ENCODE measurements around the gene DBF4B. TPM values are rescaled to one million over a fixed set of nuclear protein-coding genes. Genes with fewer than 3 reads are reported as not detected.

Gene DBF4B
- polyA plus RNA-seq, 6 donors from 2014 or later = 0.40 to 1.7 (median 0.79) TPM

DNA sequence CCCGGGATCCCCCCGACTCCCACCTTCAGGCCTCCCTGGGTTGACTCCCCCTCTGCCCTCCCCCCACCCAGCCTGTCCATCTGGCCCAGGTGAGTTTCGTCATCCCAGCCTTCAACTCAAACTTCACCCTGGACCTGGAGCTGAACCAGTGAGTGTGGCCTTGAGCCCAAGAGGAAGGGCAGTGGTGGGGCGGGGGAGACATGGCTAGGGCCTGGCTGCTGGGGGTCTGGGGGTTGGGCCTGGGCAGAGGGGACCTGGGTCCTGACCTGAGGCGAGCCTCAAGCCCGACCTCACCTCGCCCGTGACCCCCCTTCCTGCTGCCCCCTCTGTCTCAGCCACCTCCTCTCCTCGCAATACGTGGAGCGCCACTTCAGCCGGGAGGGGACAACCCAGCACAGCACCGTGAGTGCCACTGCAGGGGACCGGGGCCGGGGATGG, 61.2 kb downstream of the DBF4B start:
- no peak for DNase-seq
- no peak for ATAC-seq (ENCODE audit: low read depth in 2 of 2)
- H3K36me3 Mint-ChIP-seq = no peaks in the 10 kb centered on the region
- H3K4me1 Mint-ChIP-seq = peaks cover 2 to 5% (median 4%) of the 10 kb centered on the region in 3 donors
- H3K4me3 Mint-ChIP-seq = no peak overlapping the region
- peaks cover 3 to 24% (median 17%) of the 10 kb centered on the region in 3 donors for H3K27me3 Mint-ChIP-seq
- H3K9me3 Mint-ChIP-seq = no peaks in the 10 kb centered on the region
- no peak overlapping the region for H3K27ac Mint-ChIP-seq

DNA sequence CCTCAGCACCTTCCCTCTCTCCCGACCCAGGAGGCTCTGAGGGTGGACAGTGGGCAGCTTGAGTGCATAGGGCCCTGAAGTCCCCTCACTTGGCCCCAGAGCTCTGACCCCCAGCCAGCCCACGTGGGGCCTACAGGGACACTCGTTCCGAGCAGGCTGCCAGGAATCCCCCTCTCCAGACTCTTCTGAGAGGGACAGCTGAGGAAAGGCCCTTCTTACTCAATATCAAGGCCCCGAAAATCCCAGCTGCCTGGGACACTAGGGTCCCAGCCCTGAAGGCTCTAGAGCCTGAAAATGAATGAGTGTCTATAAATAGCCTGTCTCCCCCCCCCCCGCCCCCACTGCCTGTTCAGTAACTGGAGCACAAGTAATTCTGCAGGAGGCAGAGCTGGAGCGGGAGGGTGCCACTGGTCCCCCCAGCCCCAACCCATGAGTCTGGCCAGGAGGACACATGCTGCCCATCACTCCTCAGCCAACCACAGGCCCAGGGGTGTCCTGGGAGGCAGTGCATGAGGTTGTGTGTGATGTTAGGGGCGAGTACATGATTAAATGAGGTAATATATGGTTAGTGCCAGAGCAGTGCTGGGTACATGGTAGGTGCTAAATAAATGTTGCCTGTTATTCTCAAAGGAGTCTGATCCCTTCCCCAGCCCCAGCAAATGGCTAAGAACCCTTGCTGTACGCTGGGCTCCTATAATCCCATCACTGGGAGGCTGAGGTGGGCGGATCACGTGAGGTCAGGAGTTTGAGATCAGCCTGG, 61.9 kb downstream of the DBF4B start:
- H3K27ac Mint-ChIP-seq = no peak overlapping the region
- H3K36me3 Mint-ChIP-seq = no peaks in the 10 kb centered on the region
- H3K9me3 Mint-ChIP-seq = no peaks in the 10 kb centered on the region
- no peak overlapping the region for H3K4me3 Mint-ChIP-seq
- H3K4me1 Mint-ChIP-seq = peaks cover 7 to 9% (median 7%) of the 10 kb centered on the region in 3 donors
- peaks cover 3 to 24% (median 17%) of the 10 kb centered on the region in 3 donors for H3K27me3 Mint-ChIP-seq
- no peak for DNase-seq
- ATAC-seq (ENCODE audit: low read depth in 2 of 2) = no peak

DNA sequence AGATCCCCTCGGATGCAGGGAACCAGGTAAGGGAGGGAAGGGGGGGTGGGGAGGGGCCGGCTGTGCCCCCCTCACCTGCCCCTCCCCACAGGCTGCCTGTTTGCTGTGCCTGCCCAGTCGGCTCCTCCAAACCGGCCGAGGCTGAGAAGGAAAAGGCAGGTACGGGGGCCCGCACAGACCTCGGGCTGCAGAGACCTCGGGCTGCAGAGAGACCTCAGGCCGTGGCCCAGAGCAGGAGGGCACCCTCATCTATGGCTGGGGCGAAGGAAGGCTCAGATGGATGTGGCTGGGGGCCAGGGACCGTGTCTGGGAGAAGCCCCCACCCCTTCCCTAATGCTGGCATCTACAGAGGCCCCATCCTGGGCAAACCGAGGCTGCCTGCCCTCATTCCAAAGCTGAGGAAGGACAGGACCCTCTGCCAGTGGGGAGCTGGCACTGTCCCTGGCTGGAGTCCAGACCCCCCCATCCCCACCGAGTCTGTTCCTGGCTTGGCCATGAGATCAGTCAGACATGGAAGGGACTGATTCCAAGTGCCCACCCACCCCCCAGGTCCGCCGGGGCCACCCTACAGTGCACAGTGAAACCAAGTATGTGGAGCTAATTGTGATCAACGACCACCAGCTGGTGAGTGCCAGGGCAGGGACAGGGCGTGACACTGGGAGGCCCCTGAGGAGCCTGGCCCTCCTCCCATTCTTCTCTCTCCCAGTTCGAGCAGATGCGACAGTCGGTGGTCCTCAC, 64.0 kb downstream of the DBF4B start:
- H3K9me3 Mint-ChIP-seq = no peaks in the 10 kb centered on the region
- H3K4me3 Mint-ChIP-seq = peak overlapping the region in 1 of 8 donors; percentile 47
- DNase-seq (no peak), ATAC-seq (ENCODE audit: low read depth in 2 of 2) (no peak)
- H3K27me3 Mint-ChIP-seq = peaks cover 3 to 32% (median 9%) of the 10 kb centered on the region in 3 donors
- no peak overlapping the region for H3K27ac Mint-ChIP-seq
- no peaks in the 10 kb centered on the region for H3K36me3 Mint-ChIP-seq
- peaks cover 16 to 24% (median 18%) of the 10 kb centered on the region in 3 donors for H3K4me1 Mint-ChIP-seq

DNA sequence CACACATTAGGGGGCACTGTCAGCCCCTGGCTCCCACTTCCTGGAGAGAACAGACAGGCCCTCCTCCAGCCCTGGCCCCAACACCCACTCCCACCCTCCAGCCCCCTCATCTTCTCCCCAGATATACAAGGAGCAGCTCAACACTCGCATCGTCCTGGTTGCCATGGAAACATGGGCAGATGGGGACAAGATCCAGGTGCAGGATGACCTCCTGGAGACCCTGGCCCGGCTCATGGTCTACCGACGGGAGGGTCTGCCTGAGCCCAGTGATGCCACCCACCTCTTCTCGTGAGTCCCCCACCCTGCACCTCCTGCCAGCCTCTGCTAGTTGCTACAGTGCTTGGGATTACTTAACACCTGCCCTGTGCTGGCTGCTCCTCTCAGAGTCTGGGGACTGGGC, 64.7 kb downstream of the DBF4B start:
- H3K4me1 Mint-ChIP-seq = peaks cover 15 to 24% (median 16%) of the 10 kb centered on the region in 3 donors
- DNase-seq (no peak), ATAC-seq (ENCODE audit: low read depth in 2 of 2) (no peak)
- no peak overlapping the region for H3K27ac Mint-ChIP-seq
- peaks cover 3 to 38% (median 9%) of the 10 kb centered on the region in 3 donors for H3K27me3 Mint-ChIP-seq
- H3K36me3 Mint-ChIP-seq = no peaks in the 10 kb centered on the region
- H3K4me3 Mint-ChIP-seq = no peak overlapping the region
- H3K9me3 Mint-ChIP-seq = no peaks in the 10 kb centered on the region

DNA sequence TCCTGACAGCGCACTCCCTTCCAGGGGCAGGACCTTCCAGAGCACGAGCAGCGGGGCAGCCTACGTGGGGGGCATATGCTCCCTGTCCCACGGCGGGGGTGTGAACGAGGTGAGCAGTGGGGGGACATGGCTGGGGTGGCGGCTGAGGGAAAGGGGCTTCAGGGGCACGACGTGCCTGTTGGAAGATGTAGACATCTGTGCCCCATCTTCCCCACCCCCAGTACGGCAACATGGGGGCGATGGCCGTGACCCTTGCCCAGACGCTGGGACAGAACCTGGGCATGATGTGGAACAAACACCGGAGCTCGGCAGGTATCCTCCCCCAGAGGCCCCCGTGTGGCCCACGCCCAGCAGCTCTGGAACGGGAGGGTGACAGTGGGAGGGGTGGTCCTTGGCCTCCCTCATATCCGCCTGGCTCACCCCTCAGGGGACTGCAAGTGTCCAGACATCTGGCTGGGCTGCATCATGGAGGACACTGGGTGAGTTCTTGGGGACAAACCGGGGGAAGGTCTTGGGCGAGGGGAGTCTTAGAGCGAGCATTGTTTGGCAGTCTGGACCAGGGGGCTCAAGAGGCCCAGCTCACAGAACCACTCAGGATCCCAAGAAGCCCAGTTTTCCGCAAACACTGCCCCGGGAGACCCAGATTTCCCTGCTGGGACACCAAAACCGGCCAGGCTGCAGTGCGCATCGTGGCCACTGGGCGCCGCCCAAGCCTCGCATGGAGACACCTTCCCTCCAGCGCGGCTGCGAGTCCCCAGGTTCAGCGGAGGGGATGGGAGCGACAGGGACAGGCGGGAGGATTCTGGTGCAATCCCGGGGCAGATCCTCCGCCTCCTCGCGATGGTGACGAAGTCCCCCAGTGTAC, 66.0 kb downstream of the DBF4B start:
- peaks cover 20 to 32% (median 22%) of the 10 kb centered on the region in 3 donors for H3K4me1 Mint-ChIP-seq
- H3K4me3 Mint-ChIP-seq = peak overlapping the region; percentile 82 to 96 (median 92)
- peak; percentile 81 for DNase-seq
- peak overlapping the region in 3 of 6 donors; percentile 62 to 87 (median 66) for H3K27ac Mint-ChIP-seq
- peak; percentile 44 to 53 for ATAC-seq (ENCODE audit: low read depth in 2 of 2)
- H3K27me3 Mint-ChIP-seq = peaks cover 0 to 42% (median 14%) of the 10 kb centered on the region in 3 donors
- no peaks in the 10 kb centered on the region for H3K36me3 Mint-ChIP-seq
- no peaks in the 10 kb centered on the region for H3K9me3 Mint-ChIP-seq

DNA sequence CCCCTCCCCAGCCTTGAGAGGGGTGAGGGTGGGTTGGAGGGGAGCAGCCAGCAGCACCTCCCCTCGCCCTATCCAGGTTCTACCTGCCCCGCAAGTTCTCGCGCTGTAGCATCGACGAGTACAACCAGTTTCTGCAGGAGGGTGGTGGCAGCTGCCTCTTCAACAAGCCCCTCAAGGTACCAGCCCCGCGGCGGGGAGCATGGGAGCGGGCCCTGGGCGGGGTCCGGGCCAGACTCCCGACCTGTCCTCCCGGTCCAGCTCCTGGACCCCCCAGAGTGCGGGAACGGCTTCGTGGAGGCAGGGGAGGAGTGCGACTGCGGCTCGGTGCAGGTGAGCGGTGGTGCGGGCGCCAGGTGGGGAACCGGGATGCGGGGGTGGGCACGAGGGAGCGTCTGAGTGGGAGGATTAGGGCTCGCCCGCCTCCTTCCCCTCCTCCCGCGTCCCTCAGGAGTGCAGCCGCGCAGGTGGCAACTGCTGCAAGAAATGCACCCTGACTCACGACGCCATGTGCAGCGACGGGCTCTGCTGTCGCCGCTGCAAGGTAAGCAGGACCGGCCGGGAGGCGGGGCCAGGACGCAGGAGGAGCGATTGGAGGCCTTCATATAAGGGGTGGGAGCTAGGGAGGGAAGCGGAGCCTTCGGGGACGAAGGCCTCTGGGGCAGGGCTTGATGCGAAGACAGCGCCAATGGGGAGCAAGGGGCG, 66.8 kb downstream of the DBF4B start:
- Mint-ChIP-seq H3K27ac (peak overlapping the region in 3 of 6 donors; percentile 62 to 87 (median 66)), H3K36me3 (no peaks in the 10 kb centered on the region), H3K27me3 (peaks cover 0 to 45% (median 19%) of the 10 kb centered on the region in 3 donors), H3K9me3 (no peaks in the 10 kb centered on the region), H3K4me1 (peaks cover 22 to 36% (median 22%) of the 10 kb centered on the region in 3 donors), H3K4me3 (peak overlapping the region; percentile 82 to 96 (median 92))
- peak; percentile 92 for DNase-seq
- peak; percentile 86 to 87 for ATAC-seq (ENCODE audit: low read depth in 2 of 2)

DNA sequence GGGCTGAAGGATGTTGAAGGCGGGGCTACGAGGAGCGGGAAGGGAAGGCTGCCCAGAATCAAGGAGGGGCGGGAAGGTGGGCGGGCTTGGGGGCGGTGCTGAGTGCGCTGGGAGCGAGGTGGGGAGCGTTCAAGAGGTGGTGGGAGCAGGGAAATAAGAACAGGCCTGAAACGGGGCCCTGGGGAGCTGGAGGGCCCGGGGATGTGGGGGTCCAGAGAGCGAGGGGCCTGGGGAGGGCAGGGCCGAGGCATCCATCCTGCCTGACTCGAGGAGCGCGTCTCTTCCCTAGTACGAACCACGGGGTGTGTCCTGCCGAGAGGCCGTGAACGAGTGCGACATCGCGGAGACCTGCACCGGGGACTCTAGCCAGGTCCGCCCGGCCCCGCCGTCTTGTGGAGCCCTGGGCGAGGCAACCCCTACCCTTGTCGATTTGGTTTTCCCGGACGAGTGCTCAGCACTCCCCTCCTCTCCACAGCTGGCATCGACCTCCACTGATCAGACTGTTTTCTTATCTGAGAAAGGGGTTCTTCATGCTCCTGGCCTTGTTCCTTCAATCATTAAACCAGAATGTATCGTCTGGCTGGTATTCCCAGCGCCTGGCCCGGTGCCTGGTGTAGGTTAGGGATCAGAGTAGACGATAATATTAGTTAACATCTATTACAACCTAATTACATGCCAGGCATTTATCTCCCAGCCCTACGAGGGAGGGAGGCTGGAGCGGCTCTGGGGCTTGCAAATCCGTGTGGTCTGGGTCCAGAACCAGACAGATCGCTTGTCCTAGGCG, 67.6 kb downstream of the DBF4B start:
- H3K36me3 Mint-ChIP-seq = no peaks in the 10 kb centered on the region
- DNase-seq = no peak
- peak overlapping the region in 3 of 6 donors; percentile 66 to 89 (median 84) for H3K27ac Mint-ChIP-seq
- H3K27me3 Mint-ChIP-seq = peaks cover 0 to 49% (median 19%) of the 10 kb centered on the region in 3 donors
- H3K4me1 Mint-ChIP-seq = peaks cover 17 to 36% (median 22%) of the 10 kb centered on the region in 3 donors
- peak in 1 of 2 donors; percentile 1 for ATAC-seq (ENCODE audit: low read depth in 2 of 2)
- H3K9me3 Mint-ChIP-seq = no peaks in the 10 kb centered on the region
- peak overlapping the region; percentile 82 to 96 (median 92) for H3K4me3 Mint-ChIP-seq

DNA sequence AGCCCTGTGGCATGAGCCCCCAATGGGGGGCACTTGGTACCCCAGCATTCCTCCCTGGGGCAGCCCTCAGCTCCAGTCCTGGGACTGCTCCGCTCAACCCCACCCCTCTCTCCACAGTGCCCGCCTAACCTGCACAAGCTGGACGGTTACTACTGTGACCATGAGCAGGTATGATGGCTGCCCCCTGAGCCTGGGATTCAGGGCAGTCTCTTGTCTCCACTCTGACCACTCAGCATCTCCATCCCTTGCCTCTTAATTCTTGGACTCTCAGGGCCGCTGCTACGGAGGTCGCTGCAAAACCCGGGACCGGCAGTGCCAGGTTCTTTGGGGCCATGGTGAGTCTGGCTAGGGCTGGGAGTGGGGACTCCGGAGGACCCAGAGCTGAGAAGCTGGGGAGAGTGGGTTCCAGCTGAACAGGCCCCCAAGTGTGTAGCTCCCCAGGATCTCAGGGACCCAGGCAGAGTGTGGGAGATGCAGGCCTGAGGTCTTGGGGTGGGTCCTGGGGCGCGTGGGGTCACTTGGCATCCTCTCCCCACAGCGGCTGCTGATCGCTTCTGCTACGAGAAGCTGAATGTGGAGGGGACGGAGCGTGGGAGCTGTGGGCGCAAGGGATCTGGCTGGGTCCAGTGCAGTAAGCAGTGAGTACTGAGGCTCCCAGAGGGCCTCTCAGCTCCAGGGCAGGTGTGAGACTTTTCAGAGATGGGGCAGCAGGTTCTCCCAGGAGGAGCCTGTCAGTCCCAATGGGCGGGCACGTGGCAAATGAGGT, 68.3 kb downstream of the DBF4B start:
- H3K9me3 Mint-ChIP-seq = no peaks in the 10 kb centered on the region
- no peak for ATAC-seq (ENCODE audit: low read depth in 2 of 2)
- peaks cover 0 to 52% (median 19%) of the 10 kb centered on the region in 3 donors for H3K27me3 Mint-ChIP-seq
- peaks cover 17 to 36% (median 22%) of the 10 kb centered on the region in 3 donors for H3K4me1 Mint-ChIP-seq
- H3K36me3 Mint-ChIP-seq = no peaks in the 10 kb centered on the region
- H3K27ac Mint-ChIP-seq = peak overlapping the region in 1 of 6 donors; percentile 74
- DNase-seq = no peak
- peak overlapping the region; percentile 32 to 96 (median 84) for H3K4me3 Mint-ChIP-seq

DNA sequence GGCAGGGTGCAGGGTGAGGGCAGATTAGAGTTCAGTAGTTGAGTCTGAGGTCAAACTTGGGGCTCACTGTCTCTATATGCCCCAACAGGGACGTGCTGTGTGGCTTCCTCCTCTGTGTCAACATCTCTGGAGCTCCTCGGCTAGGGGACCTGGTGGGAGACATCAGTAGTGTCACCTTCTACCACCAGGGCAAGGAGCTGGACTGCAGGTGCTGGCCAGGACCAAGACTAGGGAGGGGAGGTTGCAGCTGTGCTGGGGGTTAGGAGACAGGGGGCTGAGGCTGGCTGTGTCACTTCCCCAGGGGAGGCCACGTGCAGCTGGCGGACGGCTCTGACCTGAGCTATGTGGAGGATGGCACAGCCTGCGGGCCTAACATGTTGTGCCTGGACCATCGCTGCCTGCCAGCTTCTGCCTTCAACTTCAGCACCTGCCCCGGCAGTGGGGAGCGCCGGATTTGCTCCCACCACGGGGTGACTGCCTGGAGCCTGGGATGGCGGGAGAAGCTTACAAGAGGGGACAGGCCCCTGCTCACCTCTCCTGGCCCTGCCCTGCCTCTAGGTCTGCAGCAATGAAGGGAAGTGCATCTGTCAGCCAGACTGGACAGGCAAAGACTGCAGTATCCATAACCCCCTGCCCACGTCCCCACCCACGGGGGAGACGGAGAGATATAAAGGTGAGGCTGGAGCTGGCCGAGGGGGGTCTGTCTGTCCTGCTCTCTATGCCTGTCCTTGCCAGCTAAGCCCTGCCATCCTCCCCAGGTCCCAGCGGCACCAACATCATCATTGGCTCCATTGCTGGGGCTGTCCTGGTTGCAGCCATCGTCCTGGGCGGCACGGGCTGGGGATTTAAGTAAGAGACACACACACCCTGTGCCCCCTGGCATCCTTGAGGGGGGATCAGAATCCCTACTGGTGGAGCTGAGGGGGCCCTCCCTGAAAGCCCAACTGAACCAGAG, 69.2 kb downstream of the DBF4B start:
- H3K27ac Mint-ChIP-seq = peak overlapping the region in 1 of 6 donors; percentile 59
- peaks cover 17 to 36% (median 22%) of the 10 kb centered on the region in 3 donors for H3K4me1 Mint-ChIP-seq
- peaks cover 0 to 58% (median 27%) of the 10 kb centered on the region in 3 donors for H3K27me3 Mint-ChIP-seq
- ATAC-seq (ENCODE audit: low read depth in 2 of 2) = no peak
- peak overlapping the region in 5 of 8 donors; percentile 32 to 87 (median 56) for H3K4me3 Mint-ChIP-seq
- H3K9me3 Mint-ChIP-seq = no peaks in the 10 kb centered on the region
- DNase-seq = no peak
- no peaks in the 10 kb centered on the region for H3K36me3 Mint-ChIP-seq

DNA sequence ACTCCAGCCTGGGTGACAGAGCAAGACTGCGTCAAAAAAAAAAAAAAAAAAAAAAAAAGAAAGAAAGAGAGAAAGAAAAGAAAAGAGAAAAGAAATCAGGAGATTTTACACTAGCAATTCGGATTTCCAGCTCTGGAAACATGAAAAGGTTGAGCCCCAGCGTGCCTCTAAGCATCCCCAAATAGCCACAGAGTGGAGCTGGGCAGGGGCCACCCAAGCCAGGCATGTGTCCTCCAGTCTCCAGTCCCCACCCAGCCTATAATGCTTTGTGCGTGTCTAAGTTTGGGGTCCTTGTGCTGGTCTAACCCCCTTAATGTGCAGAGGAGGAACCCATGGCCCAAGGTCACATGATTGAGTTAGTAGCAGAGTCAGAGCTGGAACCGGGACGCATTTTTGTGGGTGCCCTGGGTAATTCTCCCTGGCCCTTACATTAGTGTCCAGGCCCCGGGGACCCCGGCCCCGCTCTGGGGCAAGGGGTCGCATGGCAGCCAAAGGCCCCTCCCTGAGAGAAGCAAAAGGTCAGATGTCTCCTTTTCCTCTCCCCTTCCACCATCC, 70.3 kb downstream of the DBF4B start:
- peak overlapping the region in 7 of 8 donors; percentile 3 to 72 (median 65) for H3K4me3 Mint-ChIP-seq
- H3K27me3 Mint-ChIP-seq = peaks cover 0 to 55% (median 21%) of the 10 kb centered on the region in 3 donors
- DNase-seq (no peak), ATAC-seq (ENCODE audit: low read depth in 2 of 2) (no peak)
- H3K4me1 Mint-ChIP-seq = peaks cover 17 to 36% (median 22%) of the 10 kb centered on the region in 3 donors
- no peaks in the 10 kb centered on the region for H3K36me3 Mint-ChIP-seq
- peak overlapping the region in 1 of 6 donors; percentile 37 for H3K27ac Mint-ChIP-seq
- no peaks in the 10 kb centered on the region for H3K9me3 Mint-ChIP-seq

All from naive B cell (primary cell).